Ovary (tissue), 9 donors: ENCODE data around the gene INTS13. TPM values are rescaled to one million over a fixed set of nuclear protein-coding genes. Genes with fewer than 3 reads are reported as not detected.
"Not testable (repeated sequence)": the region's sequence is repeated elsewhere in the genome, so short reads cannot be mapped to it uniquely, and the experiment has no call there.

Experiments
- DNase-seq, 5 donors: peaks; one replicate each; pipeline ENCODE4 v3.0.0-alpha.2; 2019 to 2020
- H3K27ac ChIP-seq, 2 donors: fragments of 200-600 bp; one replicate each; pipeline versions ENCODE4 v1.5.1 to v1.8.0; 2019 to 2022
- H3K27me3 ChIP-seq: fragments of 200-600 bp; one replicate; pipeline ENCODE4 v1.8.0; 2022
- H3K36me3 ChIP-seq: fragments of 200-600 bp; sonication (generic); one replicate; pipeline ENCODE4 v1.5.1; 2019
- H3K4me1 ChIP-seq: one replicate; pipeline ENCODE4 v1.8.1; 2013; ENCODE audit warnings: mild to moderate bottlenecking, moderate library complexity; ENCODE audit not compliant: insufficient read depth
- H3K4me3 ChIP-seq: fragments of 200-600 bp; sonication (generic); one replicate; pipeline ENCODE4 v1.5.1; 2017
- H3K9me3 ChIP-seq, 2 donors: fragments of 200-600 bp in 1 of 2; sonication (generic) in 1 of 2; one replicate each; pipeline versions ENCODE4 v1.5.1 to v1.8.1; 2013 to 2019; ENCODE audit warnings: mild to moderate bottlenecking in 1 of 2, moderate library complexity in 1 of 2
- CTCF ChIP-seq, 3 donors: fragments of 450-650 bp in 2 of 3; fragments of 200-600 bp in 1 of 3; IDR thresholded peaks; one replicate each; pipeline versions ENCODE4 v1.5.1 to v1.8.0; 2016 to 2022; ENCODE audit warnings: antibody characterized with exemption in 3 of 3, mild to moderate bottlenecking in 1 of 3
- EP300 ChIP-seq: sonication (generic); formaldehyde crosslinking; IDR thresholded peaks from one replicate; pipeline ENCODE4 v1.6.1; 2017; ENCODE audit warnings: antibody characterized with exemption
- POLR2A ChIP-seq: fragments of 450-650 bp; IDR thresholded peaks from one replicate; pipeline ENCODE4 v1.6.1; 2017; ENCODE audit warnings: antibody characterized with exemption, mild to moderate bottlenecking, moderate library complexity
- WGBS, 3 donors: extraction: QIAGEN DNeasy Blood & Tissue Kit in 1 of 3; methylation state at CpG; one replicate each; pipeline versions ENCODE4 v1.1.5 to v1.1.7; 2013 to 2017; 5-methylcytosine and 5-hydroxymethylcytosine counted together
- intact Hi-C, 4 donors: fragments of 100-400 bp; cut with DNase I; formaldehyde crosslinking; loops; one replicate each; pipeline versions ENCODE4 v1.11.0 to v1.15.1; 2022 to 2023
- polyA plus RNA-seq, 2 donors: library from polyadenylated mRNA; stranded (reverse); fragments of 200-250 nt in 1 of 2; fragments of 350-450 nt in 1 of 2; fragmentation: Illumina TruSeq in 1 of 2; extraction: RNeasy Lipid Tissue Mini Kit (QIAGEN cat#74804) in 1 of 2; gene quantifications; one replicate each; pipeline ENCODE4 v1.2.3, GENCODE V29; 2013 to 2014
- total RNA-seq, 7 donors: library from RNA; depleted of rRNA in 2 of 7; stranded (reverse); fragments of >200 nt in 2 of 7; fragmentation: NEBNext Ultra II Directional in 3 of 7; extraction: Animal tissue kit (Norgen Biotek cat#: 25700) in 3 of 7; gene quantifications; one replicate each; pipeline versions ENCODE4 v1.1.0 to v1.2.4, GENCODE V29; 2016 to 2023
- donor health status: DM: no; HTN: no; CAD: no; lungs with moderate emphysema.
- donor health status: DM: no; HTN: no; CAD: no.
- donor health status: Bipolar disorder and iron deficiency.
- donor health status: DM: yes; HTN: yes; CAD: no.
- donor health status: DM: no; HTN: no; CAD: no.
- donor health status: DM: yes; HTN: yes; CAD: no.

Gene INTS13
- total and polyA plus RNA-seq, 9 donors, result 10.4 to 18.1 (median 16.3) TPM

DNA sequence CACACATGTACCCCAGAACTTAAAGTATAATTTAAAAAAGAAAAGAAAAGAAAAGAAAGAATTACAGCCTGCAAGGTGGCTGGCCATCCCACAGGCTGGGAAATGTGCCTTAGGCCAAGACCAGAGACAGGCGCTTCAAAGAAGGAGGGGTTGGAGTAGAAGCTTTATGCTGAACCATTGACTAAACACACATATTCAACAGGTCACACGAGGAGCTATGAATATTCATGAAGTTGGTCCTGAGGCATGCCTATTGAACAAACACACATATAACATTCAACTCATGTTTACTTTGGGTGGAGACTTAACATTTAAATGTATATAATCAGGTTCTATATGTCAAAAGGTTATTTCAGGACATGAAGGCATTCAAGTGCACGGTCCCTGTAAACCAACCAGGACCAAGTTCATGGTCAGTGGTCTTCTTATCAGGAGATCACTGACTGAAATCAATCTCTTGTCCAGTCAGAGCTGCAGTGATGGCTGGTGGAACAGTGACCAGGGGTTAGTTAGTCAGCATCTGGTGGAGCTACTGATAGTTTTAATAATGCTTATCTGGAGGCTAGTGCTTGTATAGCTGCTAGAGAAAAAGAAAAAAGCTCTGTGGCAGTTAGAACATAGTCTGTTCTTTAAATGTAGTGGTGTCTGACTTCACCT lies 69.2 kb downstream of the INTS13 start:
- 88 to 89% (median 88%) methylated on average over 3 of the region's 3 CpGs for WGBS, 3 donors
- DNase-seq, result no peak
- no peak overlapping the region for H3K4me3 ChIP-seq
- H3K27me3 ChIP-seq, result no peaks in the 10 kb centered on the region
- H3K36me3 ChIP-seq, result no peaks in the 10 kb centered on the region
- no peaks in the 10 kb centered on the region for H3K9me3 ChIP-seq
- H3K27ac ChIP-seq, result no peak overlapping the region
- H3K4me1 ChIP-seq, result peaks cover 2% of the 10 kb centered on the region
- intact Hi-C loops, result no loop called here
- TF ChIP-seq POLR2A (no peak), EP300 (no peak), CTCF (IDR thresholded peaks at IDR 0.05) (no peak)

- TF ChIP-seq CTCF (IDR thresholded peaks at IDR 0.05) (no peak), POLR2A (no peak), EP300 (no peak)
- Histone ChIP-seq H3K9me3 (no peaks in the 10 kb centered on the region), H3K4me1 (peaks cover 2% of the 10 kb centered on the region), H3K4me3 (no peak overlapping the region), H3K36me3 (no peaks in the 10 kb centered on the region), H3K27me3 (no peaks in the 10 kb centered on the region), H3K27ac (no peak overlapping the region)
- DNase-seq, result no peak
- intact Hi-C loops, result no loop called here
- 75 to 76% (median 76%) methylated on average over 2 of the region's 2 CpGs for WGBS, 3 donors
Measured at GRCh38 chr12:26867080-26867479, 70.7 kb downstream of the INTS13 start.

GRCh38 chr12:26863515-26863914 lies 74.3 kb downstream of the INTS13 start:
- WGBS, 3 donors, result 66 to 73% (median 71%) methylated on average over 4 of the region's 4 CpGs
- no peak for TF ChIP-seq CTCF (IDR thresholded peaks at IDR 0.05)
- no peak for TF ChIP-seq EP300
- TF ChIP-seq POLR2A, result no peak

DNA sequence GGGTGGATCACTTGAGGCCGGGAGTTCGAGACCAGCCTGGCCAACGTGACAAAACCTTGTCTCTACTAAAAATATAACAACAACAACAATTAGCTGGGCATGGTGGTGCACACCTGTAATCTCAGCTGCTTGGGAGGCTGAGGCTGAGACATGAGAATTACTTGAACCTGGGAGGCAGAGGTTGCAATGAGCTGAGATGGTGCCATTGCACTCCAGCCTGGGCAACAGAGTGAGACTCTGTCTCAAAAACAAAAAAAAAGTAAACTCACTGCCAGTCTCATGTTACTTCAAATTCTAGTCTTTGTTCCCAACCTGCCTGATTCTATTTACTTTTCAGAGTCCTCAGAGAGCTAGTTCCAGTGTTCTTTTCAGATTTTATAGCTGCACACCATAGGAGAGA lies 75.0 kb downstream of the INTS13 start:
- H3K9me3 ChIP-seq, H3K27ac ChIP-seq, H3K4me3 ChIP-seq, H3K27me3 ChIP-seq, H3K36me3 ChIP-seq, H3K4me1 ChIP-seq, DNase-seq, intact Hi-C loops: not testable (repeated sequence)
- 88 to 97% (median 97%) methylated on average over 3 of the region's 3 CpGs for WGBS, 3 donors

More at GRCh38 chr12:26863515-26863914, 74.3 kb downstream of the INTS13 start:
- intact Hi-C loops, result no loop called here
- Histone ChIP-seq H3K4me3 (no peak overlapping the region), H3K4me1 (no peaks in the 10 kb centered on the region), H3K36me3 (no peaks in the 10 kb centered on the region), H3K9me3 (no peaks in the 10 kb centered on the region), H3K27ac (no peak overlapping the region), H3K27me3 (no peaks in the 10 kb centered on the region)
- DNase-seq, result no peak

DNA sequence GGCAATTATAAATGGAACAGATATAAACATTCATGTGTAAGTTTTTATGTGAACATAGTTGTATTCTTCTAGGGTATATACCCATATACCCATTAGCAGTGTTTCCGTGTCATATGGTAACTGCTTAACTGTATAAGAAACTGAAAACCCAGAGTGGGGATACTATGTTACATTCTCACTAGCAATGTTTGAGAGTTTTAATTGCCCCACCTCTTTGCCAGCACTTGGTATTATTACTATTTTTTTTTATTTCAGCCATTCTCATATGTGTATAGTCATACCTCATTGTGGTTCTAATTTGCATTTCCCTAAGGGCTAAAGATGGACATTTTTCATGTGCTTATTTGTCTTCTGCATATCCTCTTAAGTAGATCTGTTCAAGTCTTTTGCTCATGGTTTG lies 76.1 kb downstream of the INTS13 start:
- no peaks in the 10 kb centered on the region for H3K9me3 ChIP-seq
- TF ChIP-seq EP300 (no peak), POLR2A (no peak), CTCF (IDR thresholded peaks at IDR 0.05) (no peak)
- H3K36me3 ChIP-seq, result no peaks in the 10 kb centered on the region
- no peak overlapping the region for H3K4me3 ChIP-seq
- H3K27ac ChIP-seq, result no peak overlapping the region
- no peaks in the 10 kb centered on the region for H3K27me3 ChIP-seq
- 97 to 100% (median 100%) methylated on average over 1 of the region's 1 CpG for WGBS, 3 donors
- H3K4me1 ChIP-seq, result no peaks in the 10 kb centered on the region
- intact Hi-C loops, result no loop called here
- DNase-seq, result no peak
